Fibroblast of pulmonary artery (primary cell): ENCODE results near the gene SFTPB.

Experiments used
- DNase-seq: peaks from one replicate; pipeline ENCODE4 v3.0.0-alpha.2; 2010; ENCODE audit warnings: low read depth
- H3K4me3 ChIP-seq: replicated peaks from 2 replicates; pipeline ENCODE4 v1.5.1; 2011; ENCODE audit warnings: low read depth, mild to moderate bottlenecking, control low read depth, low read length, moderate library complexity
- CTCF ChIP-seq: IDR thresholded peaks from 2 replicates; pipeline ENCODE4 v1.5.1; 2011; ENCODE audit warnings: mild to moderate bottlenecking, control low read depth, low read length, inconsistent platforms; ENCODE audit errors: missing control alignments

Gene SFTPB

GRCh38 chr2:85642725-85643124 is 25.3 kb downstream of the SFTPB start:
- H3K4me3 ChIP-seq: no peak overlapping the region
- DNase-seq: no peak

GRCh38 chr2:85635636-85636035 is 32.4 kb downstream of the SFTPB start:
- no peak overlapping the region for H3K4me3 ChIP-seq
- no peak for TF ChIP-seq CTCF
- peak; percentile 5 for DNase-seq

More at GRCh38 chr2:85642725-85643124, 25.3 kb downstream of the SFTPB start:
- TF ChIP-seq CTCF: no peak

- no peak for DNase-seq
- no peak overlapping the region for H3K4me3 ChIP-seq
- no peak for TF ChIP-seq CTCF
These were observed 33.0 kb downstream of the SFTPB start for GRCh38 chr2:85635011-85635410.

- no peak overlapping the region for H3K4me3 ChIP-seq
- no peak for DNase-seq
- TF ChIP-seq CTCF: no peak
These were observed 36.7 kb downstream of the SFTPB start for GRCh38 chr2:85631316-85631715.

- no peak overlapping the region for H3K4me3 ChIP-seq
- no peak for DNase-seq
- TF ChIP-seq CTCF: no peak
These were observed 39.3 kb downstream of the SFTPB start for GRCh38 chr2:85628658-85629057.

GRCh38 chr2:85623991-85624390 is 44.0 kb downstream of the SFTPB start:
- no peak for TF ChIP-seq CTCF

GRCh38 chr2:85621338-85621737 is 46.7 kb downstream of the SFTPB start:
- H3K4me3 ChIP-seq: no peak overlapping the region
- DNase-seq: no peak

More at GRCh38 chr2:85623991-85624390, 44.0 kb downstream of the SFTPB start:
- no peak for DNase-seq
- H3K4me3 ChIP-seq: no peak overlapping the region

More at GRCh38 chr2:85621338-85621737, 46.7 kb downstream of the SFTPB start:
- TF ChIP-seq CTCF: no peak
